Natural killer cell (primary cell): ENCODE results near the gene FRAT1. TPM values are rescaled to one million over a fixed set of nuclear protein-coding genes. Genes with fewer than 3 reads are reported as not detected.

Experiments used
- ATAC-seq, 3 donors: fragments of 150-1000 bp in 2 of 3; fragments of 200-7000 bp in 1 of 3; cut with Tn5 transposase; 1 replicate in 1 of 3; 2 replicates in 2 of 3; pipeline ENCODE4 v1.10.0; 2021; ENCODE audit warnings: mild to moderate bottlenecking in 2 of 3, moderate library complexity in 2 of 3
- DNase-seq, 2 donors: peaks; one replicate each; pipeline versions ENCODE4 v3.0.0 to v3.0.0-alpha.2; 2013 to 2021; ENCODE audit warnings: mixed read lengths in 1 of 2
- H3K27ac ChIP-seq: one replicate; pipeline ENCODE4 v1.5.1; 2013; ENCODE audit warnings: mild to moderate bottlenecking, low read length
- H3K27me3 ChIP-seq: one replicate; pipeline ENCODE4 v1.6.1; 2013; ENCODE audit warnings: low read length; ENCODE audit not compliant: control insufficient read depth, insufficient read depth
- H3K36me3 ChIP-seq: one replicate; pipeline ENCODE4 v1.6.1; 2013; ENCODE audit warnings: low read length; ENCODE audit not compliant: control insufficient read depth, insufficient read depth
- H3K4me1 ChIP-seq: one replicate; pipeline ENCODE4 v1.6.1; 2013; ENCODE audit warnings: low read length; ENCODE audit not compliant: control insufficient read depth, insufficient read depth
- H3K4me3 ChIP-seq: one replicate; pipeline ENCODE4 v1.5.1; 2013; ENCODE audit warnings: low read length
- H3K9me3 ChIP-seq: one replicate; pipeline ENCODE4 v1.6.1; 2013; ENCODE audit warnings: low read length; ENCODE audit not compliant: control insufficient read depth, insufficient read depth
- H3K27ac Mint-ChIP-seq, 2 donors: one replicate each; pipeline ENCODE4 v1.8.0; 2022; ENCODE audit warnings: mild to moderate bottlenecking in 2 of 2, mixed read lengths in 2 of 2, moderate library complexity in 1 of 2
- H3K27me3 Mint-ChIP-seq, 2 donors: one replicate each; pipeline ENCODE4 v1.8.0; 2022; ENCODE audit warnings: low read depth in 2 of 2, mixed read lengths in 2 of 2
- H3K36me3 Mint-ChIP-seq: one replicate; pipeline ENCODE4 v1.8.0; 2022; ENCODE audit warnings: mixed read lengths
- H3K4me1 Mint-ChIP-seq, 2 donors: one replicate each; pipeline ENCODE4 v1.8.0; 2022; ENCODE audit warnings: mixed read lengths in 2 of 2
- H3K4me3 Mint-ChIP-seq: one replicate; pipeline ENCODE4 v1.8.0; 2022; ENCODE audit warnings: mild to moderate bottlenecking, moderate library complexity, mixed read lengths
- H3K9me3 Mint-ChIP-seq, 2 donors: one replicate each; pipeline ENCODE4 v1.8.0; 2022; ENCODE audit warnings: mixed read lengths in 2 of 2
- WGBS: methylation state at CpG from one replicate; pipeline ENCODE4 v1.1.7; 2013; ENCODE audit warnings: missing lambda C conversion rate; ENCODE audit not compliant: insufficient coverage; 5-methylcytosine and 5-hydroxymethylcytosine counted together
- intact Hi-C: fragments of 100-400 bp; cut with micrococcal nuclease; formaldehyde crosslinking; loops from one replicate; pipeline ENCODE4 v1.14.2; 2022
- total RNA-seq, 4 donors: library from RNA; stranded (reverse); fragments of 120-200 nt in 1 of 4; gene quantifications; one replicate each; pipeline versions ENCODE4 v1.2.3 to v1.2.4, GENCODE V29; 2013 to 2022
- TF ChIP-seq, protein P1 (sequence below): fragments of 200-600 bp; IDR thresholded peaks from one replicate; pipeline ENCODE4 v1.8.0; 2022; ENCODE audit warnings: antibody characterized with exemption

FRAT1 gene, protein sequence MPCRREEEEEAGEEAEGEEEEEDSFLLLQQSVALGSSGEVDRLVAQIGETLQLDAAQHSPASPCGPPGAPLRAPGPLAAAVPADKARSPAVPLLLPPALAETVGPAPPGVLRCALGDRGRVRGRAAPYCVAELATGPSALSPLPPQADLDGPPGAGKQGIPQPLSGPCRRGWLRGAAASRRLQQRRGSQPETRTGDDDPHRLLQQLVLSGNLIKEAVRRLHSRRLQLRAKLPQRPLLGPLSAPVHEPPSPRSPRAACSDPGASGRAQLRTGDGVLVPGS
- 10 to 100 TPM; 26.0 to 45.0 (median 32.1) TPM for total RNA-seq
- 16.9 TPM for total RNA-seq (2013)

GRCh38 chr10:97318772-97319651 is at the start of gene FRAT1:
FRAT1 (plus strand) TSS chr10:97319271; CDS start chr10:97319454, 183 bp downstream.
- H3K27me3 Mint-ChIP-seq = no peaks in the 10 kb centered on the region
- Histone ChIP-seq H3K9me3 (no peaks in the 10 kb centered on the region), H3K4me3 (peak within 1 kb of the TSS; percentile 64), H3K4me1 (peaks cover 33% of the 10 kb centered on the region), H3K36me3 (no peaks in the 10 kb centered on the region), H3K27me3 (no peaks in the 10 kb centered on the region), H3K27ac (peak within 1 kb of the TSS; percentile 100)
- H3K9me3 Mint-ChIP-seq = no peaks in the 10 kb centered on the region
- peak within 1 kb of the TSS; percentile 92 to 99 for H3K27ac Mint-ChIP-seq
- TF ChIP-seq, protein P1, sequence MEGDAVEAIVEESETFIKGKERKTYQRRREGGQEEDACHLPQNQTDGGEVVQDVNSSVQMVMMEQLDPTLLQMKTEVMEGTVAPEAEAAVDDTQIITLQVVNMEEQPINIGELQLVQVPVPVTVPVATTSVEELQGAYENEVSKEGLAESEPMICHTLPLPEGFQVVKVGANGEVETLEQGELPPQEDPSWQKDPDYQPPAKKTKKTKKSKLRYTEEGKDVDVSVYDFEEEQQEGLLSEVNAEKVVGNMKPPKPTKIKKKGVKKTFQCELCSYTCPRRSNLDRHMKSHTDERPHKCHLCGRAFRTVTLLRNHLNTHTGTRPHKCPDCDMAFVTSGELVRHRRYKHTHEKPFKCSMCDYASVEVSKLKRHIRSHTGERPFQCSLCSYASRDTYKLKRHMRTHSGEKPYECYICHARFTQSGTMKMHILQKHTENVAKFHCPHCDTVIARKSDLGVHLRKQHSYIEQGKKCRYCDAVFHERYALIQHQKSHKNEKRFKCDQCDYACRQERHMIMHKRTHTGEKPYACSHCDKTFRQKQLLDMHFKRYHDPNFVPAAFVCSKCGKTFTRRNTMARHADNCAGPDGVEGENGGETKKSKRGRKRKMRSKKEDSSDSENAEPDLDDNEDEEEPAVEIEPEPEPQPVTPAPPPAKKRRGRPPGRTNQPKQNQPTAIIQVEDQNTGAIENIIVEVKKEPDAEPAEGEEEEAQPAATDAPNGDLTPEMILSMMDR = no peak
- H3K4me1 Mint-ChIP-seq = peaks cover 33% of the 10 kb centered on the region in 2 donors
- peak; percentile 77 to 89 (median 79) for ATAC-seq
- WGBS = under 1% methylated on average over 78 of the region's 79 CpGs
- intact Hi-C loops = loop anchor here (2.0 kb wide), 1 partner anchor 322 kb away; the partner anchor contains the start of gene PI4K2A
- no peaks in the 10 kb centered on the region for H3K36me3 Mint-ChIP-seq
- peak within 1 kb of the TSS; percentile 98 for H3K4me3 Mint-ChIP-seq
- DNase-seq = peak; percentile 93 to 95

DNA sequence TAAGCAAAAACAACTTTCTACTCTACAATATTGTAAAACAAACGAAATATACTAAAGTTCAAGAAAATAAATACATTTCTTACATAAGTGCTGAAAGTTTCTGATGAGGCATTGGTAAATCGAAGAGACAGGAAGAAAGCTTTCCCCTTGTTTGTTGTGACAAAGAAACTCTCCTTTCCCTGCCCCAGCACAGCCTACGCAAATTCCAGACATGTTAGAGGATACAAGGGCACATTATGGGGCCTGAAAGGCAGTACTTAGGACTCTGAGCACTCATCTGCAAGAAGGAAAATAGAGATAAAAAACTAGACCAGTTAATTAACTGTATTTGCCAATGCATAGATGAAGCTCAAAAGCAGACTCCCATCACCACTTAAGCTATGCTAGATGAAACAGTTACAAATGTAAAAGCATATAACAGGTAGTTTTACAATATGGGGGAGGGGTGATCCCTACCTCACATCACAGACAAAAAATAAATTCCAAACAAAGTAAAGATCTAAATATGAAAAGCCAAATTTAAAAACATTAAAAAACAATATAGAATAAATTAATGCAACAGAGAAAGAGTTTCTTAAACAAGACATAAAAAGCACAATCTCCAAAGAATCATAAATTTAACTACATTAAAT is 48.4 kb upstream of the FRAT1 start:
- 90% methylated on average over 2 of the region's 3 CpGs for WGBS
- no peak overlapping the region for H3K27ac ChIP-seq

GRCh38 chr10:97273700-97274099 is 45.4 kb upstream of the FRAT1 start:
- H3K27ac Mint-ChIP-seq = no peak overlapping the region

More for the DNA sequence above, 48.4 kb upstream of the FRAT1 start:
- DNase-seq (no peak), ATAC-seq (no peak)
- Histone ChIP-seq H3K4me3 (no peak overlapping the region), H3K27me3 (no peaks in the 10 kb centered on the region), H3K9me3 (no peaks in the 10 kb centered on the region), H3K4me1 (peaks cover 3% of the 10 kb centered on the region), H3K36me3 (no peaks in the 10 kb centered on the region)
- intact Hi-C loops = no loop called here
- Mint-ChIP-seq H3K27ac (no peak overlapping the region), H3K9me3 (no peaks in the 10 kb centered on the region), H3K4me3 (no peak overlapping the region), H3K4me1 (peaks cover 8 to 16% of the 10 kb centered on the region in 2 donors), H3K27me3 (no peaks in the 10 kb centered on the region), H3K36me3 (no peaks in the 10 kb centered on the region)
- TF ChIP-seq, protein P1 = no peak

More at GRCh38 chr10:97273700-97274099, 45.4 kb upstream of the FRAT1 start:
- 96% methylated on average over 3 of the region's 3 CpGs for WGBS
- no peak overlapping the region for H3K27ac ChIP-seq
- no peaks in the 10 kb centered on the region for H3K9me3 ChIP-seq
- Mint-ChIP-seq H3K4me3 (no peak overlapping the region), H3K27me3 (no peaks in the 10 kb centered on the region), H3K36me3 (no peaks in the 10 kb centered on the region), H3K4me1 (peaks cover 0 to 4% of the 10 kb centered on the region in 2 donors), H3K9me3 (no peaks in the 10 kb centered on the region)
- ATAC-seq (no peak), DNase-seq (no peak)
- TF ChIP-seq, protein P1 = no peak
- H3K4me1 ChIP-seq = peaks cover 3% of the 10 kb centered on the region
- no peaks in the 10 kb centered on the region for H3K36me3 ChIP-seq
- no peaks in the 10 kb centered on the region for H3K27me3 ChIP-seq
- no peak overlapping the region for H3K4me3 ChIP-seq
- intact Hi-C loops = no loop called here
